ENCODE results near the gene MAG.

- TF ChIP-seq CTCF (IDR thresholded peaks at IDR 0.05) (no peak), POLR2A (IDR thresholded peaks at IDR 0.05) (no peak)
Observed at GRCh38 chr19:35352177-35352447, 60.2 kb downstream of the MAG start.
